DOHH2 (cell line): ENCODE data around the gene FEV.

Experiments used
- H3F3A ChIP-seq: fragments of 200-600 bp; sonication (generic), shearing (Covaris generic); 2 replicates; pipeline ENCODE4 v1.6.0; 2016; ENCODE audit warnings: antibody characterized with exemption, mild to moderate bottlenecking; ENCODE audit not compliant: control insufficient read depth, insufficient read depth
- H3K27ac ChIP-seq: fragments of 200-600 bp; sonication (generic); 2 replicates; pipeline ENCODE4 v1.5.1; 2014; ENCODE audit warnings: low read depth, mild to moderate bottlenecking, low read length, moderate library complexity
- H3K27me3 ChIP-seq: fragments of 200-600 bp; sonication (generic); 2 replicates; pipeline ENCODE4 v1.6.1; 2014; ENCODE audit warnings: mild to moderate bottlenecking, low read length, mixed read lengths; ENCODE audit not compliant: control insufficient read depth
- H3K36me3 ChIP-seq: fragments of 200-600 bp; sonication (generic); 2 replicates; pipeline ENCODE4 v1.6.1; 2014; ENCODE audit warnings: mild to moderate bottlenecking, low read length, moderate library complexity, mixed read lengths; ENCODE audit not compliant: control insufficient read depth
- H3K4me1 ChIP-seq: fragments of 200-600 bp; sonication (generic); 2 replicates; pipeline ENCODE4 v1.6.1; 2014; ENCODE audit warnings: mild to moderate bottlenecking, low read length, mixed read lengths; ENCODE audit not compliant: control insufficient read depth
- H3K4me2 ChIP-seq: fragments of 200-600 bp; sonication (generic); 2 replicates; pipeline ENCODE4 v1.6.0; 2014; ENCODE audit warnings: mild to moderate bottlenecking, low read length, moderate library complexity
- H3K4me3 ChIP-seq: fragments of 200-600 bp; sonication (generic); 2 replicates; pipeline ENCODE4 v1.5.1; 2014; ENCODE audit warnings: mild to moderate bottlenecking, low read length, mixed read lengths
- H3K79me2 ChIP-seq: fragments of 200-600 bp; sonication (generic); 2 replicates; pipeline ENCODE4 v1.6.1; 2014; ENCODE audit warnings: mild to moderate bottlenecking, low read length, mixed read lengths; ENCODE audit not compliant: control insufficient read depth
- H3K9me2 ChIP-seq: fragments of 200-600 bp; sonication (generic); replicated peaks from 2 replicates; pipeline ENCODE4 v1.6.1; 2014; ENCODE audit warnings: mild to moderate bottlenecking, low read length, mixed read lengths; ENCODE audit not compliant: control insufficient read depth
- H3K9me3 ChIP-seq: fragments of 200-600 bp; sonication (generic); 2 replicates; pipeline ENCODE4 v1.6.1; 2014; ENCODE audit warnings: antibody characterized with exemption, low read length, mixed read lengths; ENCODE audit not compliant: control insufficient read depth, insufficient read depth
- H4K20me1 ChIP-seq: fragments of 200-600 bp; sonication (generic); 2 replicates; pipeline ENCODE4 v1.6.0; 2014; ENCODE audit warnings: low read depth, mild to moderate bottlenecking, antibody characterized with exemption, low read length, moderate library complexity; ENCODE audit not compliant: control insufficient read depth, insufficient read depth
- CTCF ChIP-seq: fragments of 200-600 bp; sonication (generic); IDR thresholded peaks from one replicate; pipeline ENCODE4 v1.5.1; 2014; ENCODE audit warnings: antibody characterized with exemption, mild to moderate bottlenecking, low read depth, low read length; ENCODE audit not compliant: poor library complexity, severe bottlenecking
- EZH2phosphoT487 ChIP-seq: fragments of 200-600 bp; sonication (generic); IDR thresholded peaks from 2 replicates; pipeline ENCODE4 v1.6.1; 2017; ENCODE audit warnings: borderline replicate concordance, mild to moderate bottlenecking, antibody characterized with exemption, low read length, moderate library complexity, mixed read lengths

The FEV gene

GRCh38 chr2:218958276-218958675 lies 26.7 kb downstream of the FEV start:
- H3K4me1 ChIP-seq = peaks cover 7% of the 10 kb centered on the region
- H3K79me2 ChIP-seq = no peaks in the 10 kb centered on the region
- TF ChIP-seq CTCF (no peak), EZH2phosphoT487 (no peak)
- no peaks in the 10 kb centered on the region for H3K36me3 ChIP-seq
- H3F3A ChIP-seq = no peaks in the 10 kb centered on the region
- no peak overlapping the region for H3K27ac ChIP-seq
- H3K4me2 ChIP-seq = peak overlapping the region; percentile 97; the same call in 1 of the 2 replicates
- H3K27me3 ChIP-seq = peaks cover 14% of the 10 kb centered on the region
- no peaks in the 10 kb centered on the region for H4K20me1 ChIP-seq
- H3K9me2 ChIP-seq = no peaks in the 10 kb centered on the region
- no peak overlapping the region for H3K4me3 ChIP-seq
- no peaks in the 10 kb centered on the region for H3K9me3 ChIP-seq

GRCh38 chr2:218957671-218958070 lies 27.3 kb downstream of the FEV start:
- H3K4me1 ChIP-seq = peaks cover 7% of the 10 kb centered on the region
- no peaks in the 10 kb centered on the region for H3K9me3 ChIP-seq
- H3F3A ChIP-seq = no peaks in the 10 kb centered on the region
- H3K79me2 ChIP-seq = no peaks in the 10 kb centered on the region
- H3K4me2 ChIP-seq = no peak overlapping the region
- H3K36me3 ChIP-seq = no peaks in the 10 kb centered on the region
- no peaks in the 10 kb centered on the region for H3K9me2 ChIP-seq
- H3K4me3 ChIP-seq = no peak overlapping the region
- no peaks in the 10 kb centered on the region for H4K20me1 ChIP-seq
- H3K27me3 ChIP-seq = peaks cover 14% of the 10 kb centered on the region
- no peak for TF ChIP-seq CTCF
- TF ChIP-seq EZH2phosphoT487 = no peak
- no peak overlapping the region for H3K27ac ChIP-seq

GRCh38 chr2:218956039-218956438 lies 28.9 kb downstream of the FEV start:
- H3F3A ChIP-seq = no peaks in the 10 kb centered on the region
- peaks cover 10% of the 10 kb centered on the region for H3K27me3 ChIP-seq
- H3K4me1 ChIP-seq = peaks cover 7% of the 10 kb centered on the region
- no peaks in the 10 kb centered on the region for H3K9me3 ChIP-seq
- H3K9me2 ChIP-seq = no peaks in the 10 kb centered on the region
- H3K79me2 ChIP-seq = no peaks in the 10 kb centered on the region
- no peak for TF ChIP-seq CTCF
- no peaks in the 10 kb centered on the region for H3K36me3 ChIP-seq
- H4K20me1 ChIP-seq = no peaks in the 10 kb centered on the region
- no peak overlapping the region for H3K4me3 ChIP-seq
- H3K27ac ChIP-seq = no peak overlapping the region
- no peak overlapping the region for H3K4me2 ChIP-seq
